ENCODE results near the gene GLT1D1.
"Not testable (repeated sequence)": the region's sequence is repeated elsewhere in the genome, so short reads cannot be mapped to it uniquely, and the experiment has no call there.

Gene GLT1D1
- total RNA-seq, result 0.15 to 3.4 reads per million in 2 donors

GRCh38 chr12:128852885-128853599, at the start of gene GLT1D1:
Gene GLT1D1 (plus strand): TSS chr12:128853478. CDS start chr12:128853582, 104 bp downstream.
- no peak for DNase-seq

GRCh38 chr12:128803788-128804187, 49.5 kb upstream of the GLT1D1 start:
- no peak for DNase-seq

- no peak for DNase-seq
These were observed 48.5 kb upstream of the GLT1D1 start for GRCh38 chr12:128804762-128805161.

GRCh38 chr12:128805406-128805805, 47.9 kb upstream of the GLT1D1 start:
- not testable (repeated sequence) for DNase-seq

- no peak for DNase-seq
These were observed 46.7 kb upstream of the GLT1D1 start for GRCh38 chr12:128806573-128806972.

GRCh38 chr12:128807161-128807724, 46.0 kb upstream of the GLT1D1 start:
- DNase-seq, result no peak

- DNase-seq, result no peak
These were observed 44.6 kb upstream of the GLT1D1 start for GRCh38 chr12:128808651-128809050.

GRCh38 chr12:128810182-128811127, 42.8 kb upstream of the GLT1D1 start:
- no peak for DNase-seq

GRCh38 chr12:128811806-128812205, 41.5 kb upstream of the GLT1D1 start:
- no peak for DNase-seq

GRCh38 chr12:128813392-128813791, 39.9 kb upstream of the GLT1D1 start:
- no peak for DNase-seq

- no peak for DNase-seq
These were observed 39.4 kb upstream of the GLT1D1 start for GRCh38 chr12:128813883-128814282.

- DNase-seq, result no peak
These were observed 38.6 kb upstream of the GLT1D1 start for GRCh38 chr12:128814411-128815261.

GRCh38 chr12:128815779-128816642, 37.3 kb upstream of the GLT1D1 start:
- DNase-seq, result no peak

- no peak for DNase-seq
These were observed 36.7 kb upstream of the GLT1D1 start for GRCh38 chr12:128816643-128816920.

GRCh38 chr12:128817111-128818015, 35.9 kb upstream of the GLT1D1 start:
- DNase-seq, result peak; percentile 26

GRCh38 chr12:128818065-128819022, 34.9 kb upstream of the GLT1D1 start:
- DNase-seq, result no peak

GRCh38 chr12:128819293-128820144, 33.8 kb upstream of the GLT1D1 start:
- no peak for DNase-seq

- DNase-seq, result no peak
These were observed 33.0 kb upstream of the GLT1D1 start for GRCh38 chr12:128820253-128820652.
